Left lung (tissue), 10 donors: ENCODE measurements around the gene FASTKD3. TPM values are rescaled to one million over a fixed set of nuclear protein-coding genes. Genes with fewer than 3 reads are reported as not detected.

Source experiments
- ATAC-seq: fragments of 200-7000 bp; cut with Tn5 transposase; one replicate; pipeline ENCODE4 v1.9.1; 2020; ENCODE audit warnings: moderate library complexity
- DNase-seq, 4 donors: peaks; one replicate each; pipeline ENCODE4 v3.0.0-alpha.2; 2013 to 2020
- H3K27ac ChIP-seq, 2 donors: fragments of 200-600 bp; sonication (generic) in 1 of 2; one replicate each; pipeline versions ENCODE4 v1.5.0 to v1.8.0; 2020 to 2021
- H3K27me3 ChIP-seq, 2 donors: fragments of 200-600 bp; sonication (generic) in 1 of 2; one replicate each; pipeline versions ENCODE4 v1.5.0 to v1.8.0; 2020 to 2021
- H3K36me3 ChIP-seq, 2 donors: fragments of 200-600 bp; sonication (generic) in 1 of 2; one replicate each; pipeline versions ENCODE4 v1.5.0 to v1.8.0; 2020 to 2021
- H3K4me1 ChIP-seq, 2 donors: fragments of 200-600 bp; one replicate each; pipeline ENCODE4 v1.8.0; 2021
- H3K4me3 ChIP-seq, 2 donors: fragments of 200-600 bp; sonication (generic) in 1 of 2; one replicate each; pipeline versions ENCODE4 v1.5.0 to v1.8.0; 2020 to 2021; ENCODE audit warnings: mild to moderate bottlenecking in 1 of 2
- H3K9me3 ChIP-seq, 2 donors: fragments of 200-600 bp; sonication (generic) in 1 of 2; one replicate each; pipeline versions ENCODE4 v1.5.0 to v1.8.0; 2020 to 2021
- intact Hi-C, 2 donors: fragments of 100-400 bp; cut with DNase I; formaldehyde crosslinking; loops; one replicate each; pipeline versions ENCODE4 v1.11.2 to v1.14.2; 2022
- polyA plus RNA-seq, 6 donors: library from polyadenylated mRNA; unstranded; fragments of 120-200 nt; gene quantifications; one replicate each; pipeline ENCODE4 v1.2.1, GENCODE V29; 2013; ENCODE audit not compliant: insufficient read length in 6 of 6
- total RNA-seq, 2 donors: library from RNA; stranded (reverse); fragmentation: NEBNext Ultra II Directional; extraction: Animal tissue kit (Norgen Biotek cat#: 25700); gene quantifications; one replicate each; pipeline ENCODE4 v1.2.1, GENCODE V29; 2021
- TF ChIP-seq, protein P1 (sequence below), 2 donors: fragments of 200-600 bp; sonication (generic) in 1 of 2; IDR thresholded peaks; one replicate each; pipeline versions ENCODE4 v1.5.0 to v1.8.0; 2021; ENCODE audit warnings: antibody characterized with exemption in 2 of 2
- donor health status: DM: no; HTN: yes; CAD: no.
- donor health status: DM: no; HTN: no; CAD: no.

Gene FASTKD3
- total and polyA plus RNA-seq, 8 donors: 8.4 to 28.8 (median 22.4) TPM

DNA sequence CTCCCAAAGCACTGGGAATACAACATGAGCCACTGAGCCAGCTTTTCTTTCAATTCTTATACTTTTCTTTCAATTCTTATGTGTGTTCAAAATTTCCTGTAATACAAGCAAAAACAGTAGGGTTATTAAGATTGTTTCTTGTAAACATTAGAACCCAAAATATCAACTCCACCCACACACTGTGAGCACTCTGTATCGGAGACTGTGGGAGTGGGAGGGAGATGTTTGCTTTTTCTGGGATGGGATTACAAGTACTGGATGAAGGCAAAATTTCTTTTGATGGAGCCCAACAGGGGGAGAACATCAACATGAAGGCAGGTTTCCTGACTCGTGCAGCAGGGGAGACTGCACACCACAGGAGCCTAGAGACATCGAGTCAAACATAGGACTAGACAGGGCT lies 13.2 kb downstream of the FASTKD3 start:
- Histone ChIP-seq H3K9me3 (no peaks in the 10 kb centered on the region), H3K27me3 (peaks cover 0 to 16% of the 10 kb centered on the region in 2 donors), H3K4me3 (no peak overlapping the region), H3K27ac (no peak overlapping the region), H3K36me3 (peaks cover 0 to 24% of the 10 kb centered on the region in 2 donors), H3K4me1 (peaks cover 0 to 4% of the 10 kb centered on the region in 2 donors)
- TF ChIP-seq, protein P1, sequence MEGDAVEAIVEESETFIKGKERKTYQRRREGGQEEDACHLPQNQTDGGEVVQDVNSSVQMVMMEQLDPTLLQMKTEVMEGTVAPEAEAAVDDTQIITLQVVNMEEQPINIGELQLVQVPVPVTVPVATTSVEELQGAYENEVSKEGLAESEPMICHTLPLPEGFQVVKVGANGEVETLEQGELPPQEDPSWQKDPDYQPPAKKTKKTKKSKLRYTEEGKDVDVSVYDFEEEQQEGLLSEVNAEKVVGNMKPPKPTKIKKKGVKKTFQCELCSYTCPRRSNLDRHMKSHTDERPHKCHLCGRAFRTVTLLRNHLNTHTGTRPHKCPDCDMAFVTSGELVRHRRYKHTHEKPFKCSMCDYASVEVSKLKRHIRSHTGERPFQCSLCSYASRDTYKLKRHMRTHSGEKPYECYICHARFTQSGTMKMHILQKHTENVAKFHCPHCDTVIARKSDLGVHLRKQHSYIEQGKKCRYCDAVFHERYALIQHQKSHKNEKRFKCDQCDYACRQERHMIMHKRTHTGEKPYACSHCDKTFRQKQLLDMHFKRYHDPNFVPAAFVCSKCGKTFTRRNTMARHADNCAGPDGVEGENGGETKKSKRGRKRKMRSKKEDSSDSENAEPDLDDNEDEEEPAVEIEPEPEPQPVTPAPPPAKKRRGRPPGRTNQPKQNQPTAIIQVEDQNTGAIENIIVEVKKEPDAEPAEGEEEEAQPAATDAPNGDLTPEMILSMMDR (IDR thresholded peaks at IDR 0.05): no peak
- DNase-seq (no peak), ATAC-seq (no peak)
- intact Hi-C loops: no loop called here

DNA sequence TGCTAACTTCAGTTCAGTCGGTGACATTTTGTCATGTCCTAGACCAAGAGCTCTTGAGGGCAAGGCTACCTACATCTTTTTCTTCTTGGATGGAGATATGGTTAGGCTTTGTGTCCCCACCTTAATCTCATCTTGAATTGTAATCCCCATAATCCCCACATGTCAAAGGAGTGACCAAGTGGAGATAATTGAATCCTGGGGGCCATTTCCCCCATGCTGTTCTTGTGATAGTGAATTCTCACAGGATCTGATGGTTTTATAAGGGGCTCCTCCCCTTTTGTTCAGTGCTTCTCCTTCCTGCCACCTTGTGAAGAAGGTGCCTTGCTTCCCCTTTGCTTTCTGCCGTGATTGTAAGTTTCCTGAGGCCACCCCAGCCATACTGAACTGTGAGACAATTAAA lies 15.8 kb downstream of the FASTKD3 start:
- ATAC-seq (no peak), DNase-seq (no peak)
- Histone ChIP-seq H3K36me3 (no peaks in the 10 kb centered on the region), H3K27ac (no peak overlapping the region), H3K9me3 (no peaks in the 10 kb centered on the region), H3K4me3 (no peak overlapping the region), H3K27me3 (peaks cover 0 to 43% of the 10 kb centered on the region in 2 donors), H3K4me1 (peaks cover 0 to 14% of the 10 kb centered on the region in 2 donors)
- intact Hi-C loops: no loop called here
- TF ChIP-seq, protein P1 (IDR thresholded peaks at IDR 0.05): no peak

DNA sequence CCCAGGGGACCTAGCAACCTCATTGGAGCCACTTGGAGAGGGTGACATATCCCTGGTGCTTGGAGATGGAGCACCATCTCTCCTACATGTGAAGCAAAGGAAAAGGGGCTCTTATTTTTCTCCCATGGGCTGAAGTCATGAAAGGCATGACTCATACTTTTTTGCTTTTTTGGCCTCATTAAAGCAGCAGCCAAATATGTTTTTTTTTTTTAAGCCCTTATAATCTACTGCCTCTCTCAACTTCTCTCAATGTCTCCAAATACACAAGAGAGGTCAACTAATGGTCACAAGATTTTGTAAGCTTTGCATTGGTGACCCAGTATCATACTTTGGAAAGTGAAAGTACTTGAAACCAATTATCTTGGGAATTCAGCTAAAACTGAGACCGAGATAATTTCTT lies 16.3 kb downstream of the FASTKD3 start:
- Histone ChIP-seq H3K9me3 (no peaks in the 10 kb centered on the region), H3K27me3 (peaks cover 0 to 47% of the 10 kb centered on the region in 2 donors), H3K4me3 (no peak overlapping the region), H3K4me1 (peaks cover 0 to 14% of the 10 kb centered on the region in 2 donors), H3K27ac (no peak overlapping the region), H3K36me3 (no peaks in the 10 kb centered on the region)
- intact Hi-C loops: no loop called here
- TF ChIP-seq, protein P1 (IDR thresholded peaks at IDR 0.05): no peak
- ATAC-seq (no peak), DNase-seq (no peak)

DNA sequence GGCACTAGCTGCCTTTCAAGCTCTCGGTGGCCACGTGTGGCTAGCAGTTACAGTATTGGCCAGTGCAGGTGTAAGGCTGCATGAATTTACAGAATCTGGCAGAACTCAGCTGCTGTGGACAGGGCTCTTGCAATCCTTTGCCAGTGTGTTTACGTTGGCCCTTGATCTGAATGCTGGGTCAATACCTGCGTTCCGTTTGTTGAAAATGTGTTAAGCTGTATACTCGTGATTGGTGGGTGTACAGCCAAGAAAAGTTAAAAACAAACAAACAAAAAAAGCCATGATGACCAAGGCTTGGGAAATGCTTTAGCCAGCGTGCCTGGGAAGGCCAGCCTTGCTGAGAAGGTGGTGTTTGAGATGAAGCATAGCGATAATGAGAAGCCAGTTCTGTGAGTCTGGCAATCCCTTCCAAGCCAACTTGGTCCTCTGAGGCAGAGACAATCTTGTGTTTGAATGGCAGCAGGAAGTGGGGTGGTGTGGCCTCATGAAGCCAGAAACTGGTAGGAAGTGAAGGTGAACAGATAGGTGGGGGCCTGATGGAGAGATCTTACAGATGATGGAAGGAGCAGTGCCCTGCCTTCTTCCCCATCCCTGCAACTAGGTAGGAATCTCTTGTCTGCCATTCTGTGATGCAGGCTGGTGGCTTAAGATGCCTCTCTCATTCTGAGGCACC lies 17.1 kb downstream of the FASTKD3 start:
- DNase-seq (peak in 1 of 4 donors; percentile 31), ATAC-seq (peak; percentile 38)
- Histone ChIP-seq H3K4me3 (no peak overlapping the region), H3K36me3 (no peaks in the 10 kb centered on the region), H3K27ac (no peak overlapping the region), H3K27me3 (peaks cover 0 to 55% of the 10 kb centered on the region in 2 donors), H3K4me1 (peaks cover 0 to 14% of the 10 kb centered on the region in 2 donors), H3K9me3 (no peaks in the 10 kb centered on the region)
- TF ChIP-seq, protein P1 (IDR thresholded peaks at IDR 0.05): no peak
- intact Hi-C loops: no loop called here

DNA sequence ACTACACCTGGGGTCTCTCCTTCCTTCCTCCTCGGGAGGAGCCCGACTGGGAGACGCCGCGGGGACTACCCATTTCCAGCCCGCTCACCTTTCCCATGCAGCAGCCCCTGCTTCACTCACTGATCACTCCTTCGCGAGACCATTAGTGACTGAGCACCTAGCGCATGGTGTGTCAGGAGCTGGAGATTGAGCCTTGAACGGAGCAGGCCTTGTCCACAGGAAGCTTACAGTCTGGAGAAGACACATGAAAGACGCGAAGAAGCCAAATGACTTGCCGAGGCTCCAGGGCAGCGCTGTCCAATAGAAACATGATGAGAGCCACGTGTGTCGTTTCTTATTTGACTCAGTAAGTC lies 17.6 kb downstream of the FASTKD3 start:
- H3K27ac ChIP-seq: no peak overlapping the region
- H3K9me3 ChIP-seq: no peaks in the 10 kb centered on the region
- ATAC-seq (peak; percentile 7), DNase-seq (no peak)
- peak overlapping the region; percentile 40 to 41 for H3K4me3 ChIP-seq
- H3K27me3 ChIP-seq: peaks cover 0 to 56% of the 10 kb centered on the region in 2 donors
- H3K36me3 ChIP-seq: no peaks in the 10 kb centered on the region
- peaks cover 0 to 14% of the 10 kb centered on the region in 2 donors for H3K4me1 ChIP-seq
- intact Hi-C loops: no loop called here
- TF ChIP-seq, protein P1 (IDR thresholded peaks at IDR 0.05): no peak
